PC-9 (cell line): Measurements from ENCODE around the gene TMEM178A. TPM values are rescaled to one million over a fixed set of nuclear protein-coding genes. Genes with fewer than 3 reads are reported as not detected.

Source experiments
- BruUV-seq: library from RNA; stranded (reverse); fragments of 400-500 nt; replicated peaks from 2 replicates; lab custom pipeline; 2021; lab: Mats Ljungman, UMichigan
- CTCF ChIA-PET: fragments of 300-600 bp; sonication (Branson Sonifier 250); formaldehyde crosslinking; loops from one replicate; lab custom pipeline; 2022; ENCODE audit warnings: antibody characterized with exemption; lab: Charles Lee
- POLR2A ChIA-PET: fragments of 300-600 bp; sonication (Branson Sonifier 250); formaldehyde crosslinking; loops from one replicate; lab custom pipeline; 2022; ENCODE audit warnings: antibody characterized with exemption; ENCODE audit not compliant: unreplicated experiment; lab: Charles Lee
- DNase-seq, 2 experiments: peaks; one replicate each; pipeline versions ENCODE4 v3.0.0 to v3.0.0-alpha.2; 2015 to 2022; ENCODE audit warnings: mixed read lengths in 1 of 2
- H2AFZ ChIP-seq: fragments of 200-600 bp; sonication (generic); 2 replicates; pipeline ENCODE4 v1.8.1; 2017; ENCODE audit warnings: antibody characterized with exemption
- H3F3A ChIP-seq: fragments of 200-600 bp; sonication (generic); 2 replicates; pipeline ENCODE4 v1.8.1; 2017; ENCODE audit warnings: antibody characterized with exemption, mild to moderate bottlenecking, low read depth; ENCODE audit not compliant: insufficient read depth
- H3K27ac ChIP-seq: fragments of 200-600 bp; sonication (generic); 2 replicates; pipeline ENCODE4 v1.6.1; 2016; ENCODE audit warnings: mixed run types
- H3K27me3 ChIP-seq: fragments of 200-600 bp; sonication (generic); 2 replicates; pipeline ENCODE4 v1.6.1; 2016; ENCODE audit warnings: low read depth, mixed run types; ENCODE audit not compliant: insufficient read depth
- H3K36me3 ChIP-seq: fragments of 200-600 bp; sonication (generic); 2 replicates; pipeline ENCODE4 v1.6.1; 2016; ENCODE audit warnings: low read depth, mixed run types
- H3K4me1 ChIP-seq: fragments of 200-600 bp; sonication (generic); replicated peaks from 2 replicates; pipeline ENCODE4 v1.6.1; 2016; ENCODE audit warnings: mixed run types; ENCODE audit not compliant: insufficient read depth
- H3K4me2 ChIP-seq: fragments of 200-600 bp; sonication (generic); 2 replicates; pipeline ENCODE4 v1.6.1; 2017; ENCODE audit warnings: mixed run types
- H3K4me3 ChIP-seq: fragments of 200-600 bp; sonication (generic); 2 replicates; pipeline ENCODE4 v1.6.1; 2016; ENCODE audit warnings: mixed run types
- H3K79me2 ChIP-seq: fragments of 200-600 bp; sonication (generic); 2 replicates; pipeline ENCODE4 v1.6.1; 2017; ENCODE audit warnings: low read depth, mixed run types
- H3K9me2 ChIP-seq: fragments of 200-600 bp; sonication (generic); 2 replicates; pipeline ENCODE4 v1.8.1; 2017; ENCODE audit warnings: mild to moderate bottlenecking; ENCODE audit not compliant: insufficient read depth
- H3K9me3 ChIP-seq: fragments of 200-600 bp; sonication (generic); 2 replicates; pipeline ENCODE4 v1.8.1; 2016; ENCODE audit warnings: low read depth; ENCODE audit not compliant: insufficient read depth
- H4K20me1 ChIP-seq: fragments of 200-600 bp; sonication (generic); 2 replicates; pipeline ENCODE4 v1.8.1; 2017; ENCODE audit not compliant: insufficient read depth
- CTCF ChIP-seq: fragments of 200-600 bp; sonication (generic); conservative IDR thresholded peaks from 2 replicates; pipeline ENCODE4 v1.6.1; 2017; ENCODE audit warnings: mixed run types, antibody characterized with exemption, mild to moderate bottlenecking, moderate library complexity
- EZH2 ChIP-seq: fragments of 200-600 bp; sonication (generic); IDR thresholded peaks from 2 replicates; pipeline ENCODE4 v1.8.0; 2017; ENCODE audit warnings: antibody characterized with exemption, low read depth
- intact Hi-C: fragments of 100-400 bp; cut with micrococcal nuclease; formaldehyde crosslinking; loops from one replicate; pipeline ENCODE4 v1.10.0; 2022; ENCODE audit not compliant: unreplicated experiment
- total RNA-seq: library from RNA; stranded (reverse); gene quantifications from 2 replicates; pipeline ENCODE4 v1.2.3, GENCODE V29; 2021

The TMEM178A gene
- total RNA-seq, 1 experiment from 2014 or later, result 2.8 TPM

- no TSS peak for BruUV-seq
- DNase-seq, result no peak
- H2AFZ ChIP-seq, result no peak overlapping the region
- CTCF ChIA-PET, result no interaction called here
- POLR2A ChIA-PET, result no interaction called here
- no peaks in the 10 kb centered on the region for H3K27me3 ChIP-seq
- intact Hi-C loops, result no loop called here
- H3F3A ChIP-seq, result no peaks in the 10 kb centered on the region
- no peak overlapping the region for H3K27ac ChIP-seq
- H3K36me3 ChIP-seq, result no peaks in the 10 kb centered on the region
- no peaks in the 10 kb centered on the region for H4K20me1 ChIP-seq
- H3K4me1 ChIP-seq, result no peaks in the 10 kb centered on the region
- H3K4me2 ChIP-seq, result no peak overlapping the region
- H3K9me3 ChIP-seq, result no peaks in the 10 kb centered on the region
- H3K9me2 ChIP-seq, result no peaks in the 10 kb centered on the region
- H3K79me2 ChIP-seq, result no peaks in the 10 kb centered on the region
- no peak for TF ChIP-seq CTCF
- H3K4me3 ChIP-seq, result no peak overlapping the region
Measured at GRCh38 chr2:39685126-39685525, 19.4 kb downstream of the TMEM178A start.

- CTCF ChIA-PET, result interaction anchor here (0.6 kb wide), 2 partner anchors 18 to 99 kb away, joined by 3 read pairs; no protein-coding TSS in a partner anchor
Measured at GRCh38 chr2:39686456-39686855, 20.7 kb downstream of the TMEM178A start.

GRCh38 chr2:39688181-39688580 is 22.5 kb downstream of the TMEM178A start:
- ChIA-PET CTCF (no interaction called here), POLR2A (no interaction called here)
- no peaks in the 10 kb centered on the region for H3K9me2 ChIP-seq
- intact Hi-C loops, result no loop called here
- TF ChIP-seq CTCF, result no peak
- no peak for TF ChIP-seq EZH2
- no peak overlapping the region for H3K27ac ChIP-seq
- H2AFZ ChIP-seq, result no peak overlapping the region
- no peaks in the 10 kb centered on the region for H3F3A ChIP-seq
- no peak overlapping the region for H3K4me2 ChIP-seq
- no TSS peak for BruUV-seq
- no peak overlapping the region for H3K4me3 ChIP-seq
- H3K9me3 ChIP-seq, result no peaks in the 10 kb centered on the region
- no peaks in the 10 kb centered on the region for H4K20me1 ChIP-seq
- H3K4me1 ChIP-seq, result no peaks in the 10 kb centered on the region
- H3K79me2 ChIP-seq, result no peaks in the 10 kb centered on the region
- DNase-seq, result no peak
- no peaks in the 10 kb centered on the region for H3K27me3 ChIP-seq
- H3K36me3 ChIP-seq, result no peaks in the 10 kb centered on the region

More at GRCh38 chr2:39686456-39686855, 20.7 kb downstream of the TMEM178A start:
- TF ChIP-seq CTCF, result no peak
- no peak for TF ChIP-seq EZH2
- H3F3A ChIP-seq, result no peaks in the 10 kb centered on the region
- H2AFZ ChIP-seq, result no peak overlapping the region
- no peaks in the 10 kb centered on the region for H4K20me1 ChIP-seq
- H3K27me3 ChIP-seq, result no peaks in the 10 kb centered on the region
- DNase-seq, result no peak
- no peaks in the 10 kb centered on the region for H3K9me3 ChIP-seq
- H3K27ac ChIP-seq, result no peak overlapping the region
- no peaks in the 10 kb centered on the region for H3K9me2 ChIP-seq
- no peaks in the 10 kb centered on the region for H3K36me3 ChIP-seq
- no peak overlapping the region for H3K4me2 ChIP-seq
- H3K79me2 ChIP-seq, result no peaks in the 10 kb centered on the region
- POLR2A ChIA-PET, result no interaction called here
- H3K4me3 ChIP-seq, result no peak overlapping the region
- intact Hi-C loops, result no loop called here
- BruUV-seq, result no TSS peak
- no peaks in the 10 kb centered on the region for H3K4me1 ChIP-seq
